HEK293 (cell line): ENCODE measurements around the gene DCHS2.
A peak's percentile ranks its signal among the peaks of the same experiment; 100 is the strongest.

Experiments used
- CTCF ChIA-PET: fragments of 350-600 bp; formaldehyde crosslinking; extraction: SDS; loops from one replicate; lab custom pipeline; 2021; ENCODE audit warnings: antibody characterized with exemption; lab: Yijun Ruan, JAX
- POLR2A ChIA-PET: fragments of 300-600 bp; formaldehyde crosslinking; extraction: SDS; loops from one replicate; lab custom pipeline; 2020; ENCODE audit warnings: antibody characterized with exemption, inconsistent platforms; lab: Yijun Ruan, JAX
- H3K27ac ChIP-seq: fragments of 200-500 bp; sonication (Bioruptor generic); 2 replicates; pipeline ENCODE4 v1.5.1; 2014; ENCODE audit warnings: low read depth, low read length, control low read depth, inconsistent platforms; ENCODE audit errors: extremely low read depth
- H3K36me3 ChIP-seq, 2 experiments: fragments of 200-500 bp in 1 of 2; sonication (Bioruptor generic) in 1 of 2; 1 replicate in 1 of 2; 2 replicates in 1 of 2; pipeline ENCODE4 v1.5.1; 2014 to 2017; ENCODE audit warnings: inconsistent platforms in 2 of 2, low read length in 2 of 2; ENCODE audit not compliant: control insufficient read depth in 2 of 2, insufficient read depth in 1 of 2
- H3K4me1 ChIP-seq: fragments of 200-500 bp; sonication (Bioruptor generic); 2 replicates; pipeline ENCODE4 v1.5.1; 2014; ENCODE audit warnings: mild to moderate bottlenecking, low read length, inconsistent platforms; ENCODE audit not compliant: control insufficient read depth, insufficient read depth
- H3K4me3 ChIP-seq: 2 replicates; pipeline ENCODE4 v1.5.1; 2011; ENCODE audit warnings: low read depth, mild to moderate bottlenecking, control low read depth, low read length, moderate library complexity
- H3K9me3 ChIP-seq: fragments of 200-500 bp; sonication (Bioruptor generic); 2 replicates; pipeline ENCODE4 v1.5.1; 2014; ENCODE audit warnings: low read depth, low read length, inconsistent platforms; ENCODE audit not compliant: control insufficient read depth, insufficient read depth
- CTCF ChIP-seq: fragments of 450-650 bp; formaldehyde crosslinking; IDR thresholded peaks from 2 replicates; pipeline ENCODE4 v1.5.1; 2016; ENCODE audit warnings: missing biosample characterization, missing genetic modification characterization
- GFI1B ChIP-seq: fragments of 450-650 bp; formaldehyde crosslinking; IDR thresholded peaks from 2 replicates; pipeline ENCODE4 v1.5.1; 2016; ENCODE audit warnings: missing biosample characterization, missing genetic modification characterization
- HOXA7 ChIP-seq: sonication (generic); formaldehyde crosslinking; IDR thresholded peaks from 2 replicates; pipeline ENCODE4 v1.8.1; 2022; ENCODE audit warnings: missing genetic modification reagents, borderline replicate concordance
- HOXD13 ChIP-seq: sonication (generic); formaldehyde crosslinking; IDR thresholded peaks from 2 replicates; pipeline ENCODE4 v1.8.0; 2022; ENCODE audit warnings: missing genetic modification reagents, borderline replicate concordance
- PRDM6 ChIP-seq: fragments of 450-650 bp; formaldehyde crosslinking; IDR thresholded peaks from 2 replicates; pipeline ENCODE4 v1.5.1; 2017; ENCODE audit warnings: missing biosample characterization, missing genetic modification characterization
- SALL2 ChIP-seq: fragments of 450-650 bp; formaldehyde crosslinking; IDR thresholded peaks from 2 replicates; pipeline ENCODE4 v1.5.0; 2017; ENCODE audit warnings: missing biosample characterization, mild to moderate bottlenecking, missing genetic modification characterization, borderline replicate concordance
- ZBTB44 ChIP-seq: fragments of 450-650 bp; IDR thresholded peaks from 2 replicates; pipeline ENCODE4 v1.5.1; 2018; ENCODE audit warnings: missing biosample characterization, mild to moderate bottlenecking, missing genetic modification characterization
- ZBTB8A ChIP-seq: fragments of 450-650 bp; formaldehyde crosslinking; IDR thresholded peaks from 2 replicates; pipeline ENCODE4 v1.5.1; 2016; ENCODE audit warnings: missing biosample characterization, missing genetic modification characterization
- ZEB2 ChIP-seq: fragments of 450-650 bp; formaldehyde crosslinking; IDR thresholded peaks from 2 replicates; pipeline ENCODE4 v1.5.1; 2016; ENCODE audit warnings: missing biosample characterization, missing genetic modification characterization
- ZFHX2 ChIP-seq: fragments of 450-650 bp; formaldehyde crosslinking; conservative IDR thresholded peaks from 2 replicates; pipeline ENCODE4 v1.5.1; 2016; ENCODE audit warnings: missing biosample characterization, missing genetic modification characterization
- ZFP69B ChIP-seq: fragments of 450-650 bp; formaldehyde crosslinking; IDR thresholded peaks from 2 replicates; pipeline ENCODE4 v1.5.1; 2016; ENCODE audit warnings: missing biosample characterization, missing genetic modification characterization
- ZNF121 ChIP-seq: fragments of 450-650 bp; formaldehyde crosslinking; IDR thresholded peaks from 2 replicates; pipeline ENCODE4 v1.5.1; 2016; ENCODE audit warnings: missing biosample characterization, missing genetic modification characterization
- ZNF133 ChIP-seq: fragments of 450-650 bp; formaldehyde crosslinking; IDR thresholded peaks from 2 replicates; pipeline ENCODE4 v1.5.1; 2016; ENCODE audit warnings: missing biosample characterization, missing genetic modification characterization
- ZNF140 ChIP-seq: fragments of 450-650 bp; formaldehyde crosslinking; IDR thresholded peaks from 2 replicates; pipeline ENCODE4 v1.5.1; 2016; ENCODE audit warnings: missing biosample characterization, missing genetic modification characterization
- ZNF18 ChIP-seq: fragments of 450-650 bp; formaldehyde crosslinking; IDR thresholded peaks from 2 replicates; pipeline ENCODE4 v1.5.1; 2016; ENCODE audit warnings: missing biosample characterization, missing genetic modification characterization
- ZNF202 ChIP-seq: fragments of 450-650 bp; formaldehyde crosslinking; IDR thresholded peaks from 2 replicates; pipeline ENCODE4 v1.5.1; 2016; ENCODE audit warnings: missing biosample characterization, missing genetic modification characterization, borderline replicate concordance
- ZNF362 ChIP-seq: fragments of 450-650 bp; formaldehyde crosslinking; IDR thresholded peaks from 2 replicates; pipeline ENCODE4 v1.5.1; 2016; ENCODE audit warnings: missing biosample characterization, missing genetic modification characterization
- ZNF366 ChIP-seq: fragments of 450-650 bp; formaldehyde crosslinking; conservative IDR thresholded peaks from 2 replicates; pipeline ENCODE4 v1.5.1; 2016; ENCODE audit warnings: missing biosample characterization, missing genetic modification characterization
- ZNF530 ChIP-seq: fragments of 450-650 bp; formaldehyde crosslinking; IDR thresholded peaks from 2 replicates; pipeline ENCODE4 v1.5.1; 2016; ENCODE audit warnings: low read depth, missing biosample characterization, missing genetic modification characterization
- ZNF560 ChIP-seq: fragments of 450-650 bp; formaldehyde crosslinking; IDR thresholded peaks from 2 replicates; pipeline ENCODE4 v1.5.1; 2017; ENCODE audit warnings: missing biosample characterization, missing genetic modification characterization, borderline replicate concordance
- ZNF670 ChIP-seq: fragments of 450-650 bp; formaldehyde crosslinking; IDR thresholded peaks from 2 replicates; pipeline ENCODE4 v1.5.1; 2016; ENCODE audit warnings: missing biosample characterization, missing genetic modification characterization, low read depth
- ZSCAN16 ChIP-seq: fragments of 450-650 bp; formaldehyde crosslinking; IDR thresholded peaks from 2 replicates; pipeline ENCODE4 v1.5.1; 2016; ENCODE audit warnings: missing biosample characterization, missing genetic modification characterization

The DCHS2 gene

GRCh38 chr4:154492288-154492687 is 689 bp upstream of the DCHS2 start:
- CTCF ChIA-PET, result interaction anchor here (1.2 kb wide), 1 partner anchor 14 kb away, joined by 5 read pairs; no protein-coding TSS in a partner anchor
- TF ChIP-seq SALL2 (tag by site-specific recombination) (no peak), ZNF530 (tag by site-specific recombination) (no peak), HOXA7 (no peak), ZNF670 (tag by site-specific recombination) (no peak), ZSCAN16 (tag by site-specific recombination) (no peak)
- TF ChIP-seq, all 188 proteins: peak for 0
- POLR2A ChIA-PET, result no interaction called here
- Histone ChIP-seq H3K4me1 (no peaks in the 10 kb centered on the region), H3K9me3 (no peaks in the 10 kb centered on the region), H3K27ac (no peak overlapping the region), H3K36me3 (no peaks in the 10 kb centered on the region), H3K4me3 (no peak overlapping the region)

- ChIA-PET CTCF (interaction anchor here (0.7 to 1.3 kb wide), 4 partner anchors 13 to 74 kb away, joined by 3 read pairs; no protein-coding TSS in a partner anchor), POLR2A (interaction anchor here (0.9 to 1.0 kb wide), 2 partner anchors 24 to 59 kb away, joined by 4 to 7 read pairs; partner anchors contain the start of gene PLRG1)
- no peaks in the 10 kb centered on the region for H3K9me3 ChIP-seq
- no peak overlapping the region; the same call in 1 of the 2 replicates for H3K27ac ChIP-seq
- H3K4me1 ChIP-seq, result no peaks in the 10 kb centered on the region
- peak overlapping the region; percentile 50 for H3K4me3 ChIP-seq
- TF ChIP-seq ZNF366 (tag by site-specific recombination) (no peak), ZNF202 (tag by site-specific recombination) (0 out of 2 replicates have a peak, but pooled peaks have one; percentile 27), ZNF18 (no peak), ZNF121 (tag by site-specific recombination) (no peak), ZBTB8A (tag by site-specific recombination) (peak; percentile 87), ZFHX2 (peak; percentile 28), ZNF133 (tag by site-specific recombination) (no peak), PRDM6 (tag by site-specific recombination) (no peak), HOXD13 (CRISPR knock-in tag) (no peak)
- no peaks in the 10 kb centered on the region for H3K36me3 ChIP-seq
Measured at GRCh38 chr4:154490583-154491340, 837 bp downstream of the DCHS2 start.

GRCh38 chr4:154490234-154490582 is 1.4 kb downstream of the DCHS2 start:
- Histone ChIP-seq H3K36me3 (no peaks in the 10 kb centered on the region), H3K4me3 (no peak overlapping the region), H3K27ac (no peak overlapping the region), H3K4me1 (no peaks in the 10 kb centered on the region), H3K9me3 (no peaks in the 10 kb centered on the region)
- CTCF ChIA-PET, result interaction anchor here (1.3 kb wide), 1 partner anchor 18 kb away, joined by 3 read pairs; no protein-coding TSS in a partner anchor
- POLR2A ChIA-PET, result no interaction called here
- TF ChIP-seq ZEB2 (tag by site-specific recombination) (no peak), ZBTB44 (tag by site-specific recombination) (no peak), ZNF140 (tag by site-specific recombination) (no peak), GFI1B (tag by site-specific recombination) (no peak), ZNF362 (no peak), ZFP69B (tag by site-specific recombination) (no peak), ZNF560 (tag by site-specific recombination) (no peak), CTCF (no peak)
